ENCODE data around the gene SYT11. TPM values are rescaled to one million over a fixed set of nuclear protein-coding genes. Genes with fewer than 3 reads are reported as not detected.
A peak's percentile ranks its signal among the peaks of the same experiment; 100 is the strongest.
"Not testable (repeated sequence)": the region's sequence is repeated elsewhere in the genome, so short reads cannot be mapped to it uniquely, and the experiment has no call there.

SYT11 gene
- total RNA-seq, 1 experiment from 2014 or later: 6.1 TPM

DNA sequence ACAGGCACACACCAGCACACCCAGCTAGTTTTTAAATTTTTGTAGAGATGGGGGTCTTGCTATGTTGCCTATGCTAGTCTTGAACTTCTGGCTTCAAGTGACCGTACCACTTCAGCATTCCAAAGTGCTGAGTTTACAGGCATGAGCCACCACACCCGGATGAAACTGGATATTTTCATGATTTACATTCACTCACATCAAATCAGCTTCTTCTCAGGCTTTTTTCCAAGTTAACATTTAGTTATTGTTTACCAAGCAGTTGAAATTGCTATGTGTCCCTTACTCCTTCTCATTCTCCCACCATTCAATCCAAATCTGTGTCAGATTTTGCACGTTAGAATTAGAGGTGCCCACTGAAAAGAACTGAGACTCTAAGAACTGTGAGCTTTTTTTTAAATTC is 33.4 kb downstream of the SYT11 start (continued):
- TF ChIP-seq, protein P1, sequence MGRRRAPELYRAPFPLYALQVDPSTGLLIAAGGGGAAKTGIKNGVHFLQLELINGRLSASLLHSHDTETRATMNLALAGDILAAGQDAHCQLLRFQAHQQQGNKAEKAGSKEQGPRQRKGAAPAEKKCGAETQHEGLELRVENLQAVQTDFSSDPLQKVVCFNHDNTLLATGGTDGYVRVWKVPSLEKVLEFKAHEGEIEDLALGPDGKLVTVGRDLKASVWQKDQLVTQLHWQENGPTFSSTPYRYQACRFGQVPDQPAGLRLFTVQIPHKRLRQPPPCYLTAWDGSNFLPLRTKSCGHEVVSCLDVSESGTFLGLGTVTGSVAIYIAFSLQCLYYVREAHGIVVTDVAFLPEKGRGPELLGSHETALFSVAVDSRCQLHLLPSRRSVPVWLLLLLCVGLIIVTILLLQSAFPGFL (CRISPR knock-in tag; IDR thresholded peaks at IDR 0.05; ENCODE audit: borderline replicate concordance): no peak
- TF ChIP-seq, protein P2, sequence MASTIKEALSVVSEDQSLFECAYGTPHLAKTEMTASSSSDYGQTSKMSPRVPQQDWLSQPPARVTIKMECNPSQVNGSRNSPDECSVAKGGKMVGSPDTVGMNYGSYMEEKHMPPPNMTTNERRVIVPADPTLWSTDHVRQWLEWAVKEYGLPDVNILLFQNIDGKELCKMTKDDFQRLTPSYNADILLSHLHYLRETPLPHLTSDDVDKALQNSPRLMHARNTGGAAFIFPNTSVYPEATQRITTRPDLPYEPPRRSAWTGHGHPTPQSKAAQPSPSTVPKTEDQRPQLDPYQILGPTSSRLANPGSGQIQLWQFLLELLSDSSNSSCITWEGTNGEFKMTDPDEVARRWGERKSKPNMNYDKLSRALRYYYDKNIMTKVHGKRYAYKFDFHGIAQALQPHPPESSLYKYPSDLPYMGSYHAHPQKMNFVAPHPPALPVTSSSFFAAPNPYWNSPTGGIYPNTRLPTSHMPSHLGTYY (CRISPR knock-in tag; IDR thresholded peaks at IDR 0.05): no peak
- TF ChIP-seq NFATC4 (CRISPR knock-in tag; IDR thresholded peaks at IDR 0.05): no peak
- TF ChIP-seq ZNF396 (CRISPR knock-in tag; IDR thresholded peaks at IDR 0.05; ENCODE audit: borderline replicate concordance): no peak
- TF ChIP-seq NR3C1 (CRISPR knock-in tag; conservative IDR thresholded peaks at IDR 0.05; ENCODE audit: low read depth): no peak
- no peak for TF ChIP-seq TP53 (CRISPR knock-in tag; IDR thresholded peaks at IDR 0.05)
- no peak for TF ChIP-seq CREM (CRISPR knock-in tag; IDR thresholded peaks at IDR 0.05)
- no peak for TF ChIP-seq ZMAT4 (CRISPR knock-in tag; IDR thresholded peaks at IDR 0.05)
- TF ChIP-seq MXD4 (CRISPR knock-in tag; IDR thresholded peaks at IDR 0.05; ENCODE audit: borderline replicate concordance): no peak
- no peak for TF ChIP-seq KAT7 (CRISPR knock-in tag; IDR thresholded peaks at IDR 0.05; ENCODE audit: borderline replicate concordance)
- TF ChIP-seq TEAD1 (CRISPR knock-in tag; IDR thresholded peaks at IDR 0.05): no peak
- no peak for TF ChIP-seq TEAD4 (CRISPR knock-in tag; IDR thresholded peaks at IDR 0.05)

- ATAC-seq: no peak
- no peak for DNase-seq (ENCODE audit: low spot score)
- ChIA-PET CTCF (no interaction called here), POLR2A (interaction anchor here (0.6 kb wide), 1 partner anchor 27 kb away, joined by 9 read pairs; no protein-coding TSS in a partner anchor)
- peaks cover 12% of the 10 kb centered on the region for H3K36me3 Mint-ChIP-seq
- H3K27ac Mint-ChIP-seq: peak overlapping the region; percentile 0
- no peaks in the 10 kb centered on the region for H3K4me1 Mint-ChIP-seq
- TF ChIP-seq ZNF232 (CRISPR knock-in tag; IDR thresholded peaks at IDR 0.05) (no peak), GABPB1 (CRISPR knock-in tag; IDR thresholded peaks at IDR 0.05) (peak; percentile 41; the same call in 1 of the 2 replicates)
- H3K4me3 Mint-ChIP-seq: no peak overlapping the region
- H3K27me3 Mint-ChIP-seq (ENCODE audit: low read depth): no peaks in the 10 kb centered on the region
- H3K9me3 Mint-ChIP-seq: no peaks in the 10 kb centered on the region
These were observed 34.2 kb downstream of the SYT11 start for GRCh38 chr1:155893389-155894142.

DNA sequence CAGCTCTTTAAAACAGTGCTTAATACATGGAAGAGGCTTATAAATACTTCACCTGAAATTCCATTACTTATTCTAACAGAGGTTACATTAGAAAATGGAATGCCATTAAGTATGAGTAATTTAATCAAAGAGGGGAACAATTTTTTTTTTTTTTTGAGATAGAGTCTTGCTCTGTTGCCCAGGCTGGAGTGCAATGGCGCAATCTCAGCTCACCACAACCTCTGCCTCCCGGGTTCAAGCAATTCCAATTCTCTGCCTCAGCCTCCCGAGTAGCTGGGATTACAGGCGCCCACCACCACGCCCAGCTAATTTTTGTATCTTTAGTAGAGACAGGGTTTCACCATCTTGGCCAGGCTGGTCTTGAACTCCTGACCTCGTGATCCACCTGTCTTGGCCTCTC is 36.2 kb downstream of the SYT11 start:
- DNase-seq (ENCODE audit: low spot score); POLR2A ChIA-PET; H3K4me1 Mint-ChIP-seq; H3K4me3 Mint-ChIP-seq; H3K27ac Mint-ChIP-seq; H3K9me3 Mint-ChIP-seq; H3K27me3 Mint-ChIP-seq (ENCODE audit: low read depth); ATAC-seq: not testable (repeated sequence)
- H3K36me3 Mint-ChIP-seq: peaks cover 31% of the 10 kb centered on the region
- CTCF ChIA-PET: interaction anchor here (0.6 kb wide), 1 partner anchor 112 kb away, joined by 3 read pairs; no protein-coding TSS in a partner anchor

- DNase-seq (ENCODE audit: low spot score); H3K27ac Mint-ChIP-seq; H3K4me1 Mint-ChIP-seq; H3K4me3 Mint-ChIP-seq; CTCF ChIA-PET; POLR2A ChIA-PET; H3K9me3 Mint-ChIP-seq; H3K27me3 Mint-ChIP-seq (ENCODE audit: low read depth); ATAC-seq: not testable (repeated sequence)
- peaks cover 36% of the 10 kb centered on the region for H3K36me3 Mint-ChIP-seq
These were observed 37.1 kb downstream of the SYT11 start for GRCh38 chr1:155896476-155896875.

DNA sequence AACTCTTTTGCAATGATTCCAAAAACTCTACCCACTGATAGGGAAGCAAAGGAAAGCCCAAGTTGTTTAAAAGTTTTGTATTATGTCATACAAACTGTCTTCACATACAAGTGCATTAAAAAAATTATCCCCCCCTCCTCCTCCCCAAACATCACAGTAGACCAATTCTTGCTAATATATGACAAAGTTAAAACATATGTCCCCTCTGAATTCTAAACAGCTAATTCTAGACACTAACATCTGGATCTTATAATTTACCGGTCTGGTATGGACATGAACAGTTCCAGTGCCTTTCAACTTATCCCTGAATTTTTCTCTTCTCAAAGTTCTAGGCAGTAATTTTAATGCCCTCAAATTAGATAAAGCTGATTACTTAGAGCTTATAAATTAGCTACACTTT is 38.4 kb downstream of the SYT11 start:
- POLR2A ChIA-PET: no interaction called here
- Mint-ChIP-seq H3K36me3 (peaks cover 41% of the 10 kb centered on the region), H3K27ac (no peak overlapping the region), H3K27me3 (ENCODE audit: low read depth) (no peaks in the 10 kb centered on the region), H3K9me3 (no peaks in the 10 kb centered on the region), H3K4me1 (no peaks in the 10 kb centered on the region), H3K4me3 (no peak overlapping the region)
- DNase-seq (ENCODE audit: low spot score): no peak
- ATAC-seq: no peak
- CTCF ChIA-PET: no interaction called here
- no peak for TF ChIP-seq MYBL2 (CRISPR knock-in tag; IDR thresholded peaks at IDR 0.05)
- TF ChIP-seq, protein P3, sequence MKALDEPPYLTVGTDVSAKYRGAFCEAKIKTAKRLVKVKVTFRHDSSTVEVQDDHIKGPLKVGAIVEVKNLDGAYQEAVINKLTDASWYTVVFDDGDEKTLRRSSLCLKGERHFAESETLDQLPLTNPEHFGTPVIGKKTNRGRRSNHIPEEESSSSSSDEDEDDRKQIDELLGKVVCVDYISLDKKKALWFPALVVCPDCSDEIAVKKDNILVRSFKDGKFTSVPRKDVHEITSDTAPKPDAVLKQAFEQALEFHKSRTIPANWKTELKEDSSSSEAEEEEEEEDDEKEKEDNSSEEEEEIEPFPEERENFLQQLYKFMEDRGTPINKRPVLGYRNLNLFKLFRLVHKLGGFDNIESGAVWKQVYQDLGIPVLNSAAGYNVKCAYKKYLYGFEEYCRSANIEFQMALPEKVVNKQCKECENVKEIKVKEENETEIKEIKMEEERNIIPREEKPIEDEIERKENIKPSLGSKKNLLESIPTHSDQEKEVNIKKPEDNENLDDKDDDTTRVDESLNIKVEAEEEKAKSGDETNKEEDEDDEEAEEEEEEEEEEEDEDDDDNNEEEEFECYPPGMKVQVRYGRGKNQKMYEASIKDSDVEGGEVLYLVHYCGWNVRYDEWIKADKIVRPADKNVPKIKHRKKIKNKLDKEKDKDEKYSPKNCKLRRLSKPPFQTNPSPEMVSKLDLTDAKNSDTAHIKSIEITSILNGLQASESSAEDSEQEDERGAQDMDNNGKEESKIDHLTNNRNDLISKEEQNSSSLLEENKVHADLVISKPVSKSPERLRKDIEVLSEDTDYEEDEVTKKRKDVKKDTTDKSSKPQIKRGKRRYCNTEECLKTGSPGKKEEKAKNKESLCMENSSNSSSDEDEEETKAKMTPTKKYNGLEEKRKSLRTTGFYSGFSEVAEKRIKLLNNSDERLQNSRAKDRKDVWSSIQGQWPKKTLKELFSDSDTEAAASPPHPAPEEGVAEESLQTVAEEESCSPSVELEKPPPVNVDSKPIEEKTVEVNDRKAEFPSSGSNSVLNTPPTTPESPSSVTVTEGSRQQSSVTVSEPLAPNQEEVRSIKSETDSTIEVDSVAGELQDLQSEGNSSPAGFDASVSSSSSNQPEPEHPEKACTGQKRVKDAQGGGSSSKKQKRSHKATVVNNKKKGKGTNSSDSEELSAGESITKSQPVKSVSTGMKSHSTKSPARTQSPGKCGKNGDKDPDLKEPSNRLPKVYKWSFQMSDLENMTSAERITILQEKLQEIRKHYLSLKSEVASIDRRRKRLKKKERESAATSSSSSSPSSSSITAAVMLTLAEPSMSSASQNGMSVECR (CRISPR knock-in tag; IDR thresholded peaks at IDR 0.05; ENCODE audit: borderline replicate concordance): no peak
- TF ChIP-seq, protein P4, sequence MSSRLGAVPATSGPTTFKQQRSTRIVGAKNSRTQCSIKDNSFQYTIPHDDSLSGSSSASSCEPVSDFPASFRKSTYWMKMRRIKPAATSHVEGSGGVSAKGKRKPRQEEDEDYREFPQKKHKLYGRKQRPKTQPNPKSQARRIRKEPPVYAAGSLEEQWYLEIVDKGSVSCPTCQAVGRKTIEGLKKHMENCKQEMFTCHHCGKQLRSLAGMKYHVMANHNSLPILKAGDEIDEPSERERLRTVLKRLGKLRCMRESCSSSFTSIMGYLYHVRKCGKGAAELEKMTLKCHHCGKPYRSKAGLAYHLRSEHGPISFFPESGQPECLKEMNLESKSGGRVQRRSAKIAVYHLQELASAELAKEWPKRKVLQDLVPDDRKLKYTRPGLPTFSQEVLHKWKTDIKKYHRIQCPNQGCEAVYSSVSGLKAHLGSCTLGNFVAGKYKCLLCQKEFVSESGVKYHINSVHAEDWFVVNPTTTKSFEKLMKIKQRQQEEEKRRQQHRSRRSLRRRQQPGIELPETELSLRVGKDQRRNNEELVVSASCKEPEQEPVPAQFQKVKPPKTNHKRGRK (CRISPR knock-in tag; IDR thresholded peaks at IDR 0.05; ENCODE audit: borderline replicate concordance): no peak
- no peak for TF ChIP-seq ZNF317 (CRISPR knock-in tag; IDR thresholded peaks at IDR 0.05; ENCODE audit: borderline replicate concordance, low read depth)
- TF ChIP-seq HMGA2 (CRISPR knock-in tag; IDR thresholded peaks at IDR 0.05): no peak
- no peak for TF ChIP-seq ZNF232 (CRISPR knock-in tag; IDR thresholded peaks at IDR 0.05)
